A549 (cell line): ENCODE measurements around the gene ATP9B. TPM values are rescaled to one million over a fixed set of nuclear protein-coding genes. Genes with fewer than 3 reads are reported as not detected.

Experiments
- ATAC-seq, 2 experiments: fragments of 200-7000 bp in 1 of 2; fragments of >200 bp in 1 of 2; cut with Nextera tagmentation in 1 of 2; cut with Tn5 transposase in 1 of 2; 3 replicates each; pipeline versions ENCODE4 v1.8.0 to v1.9.1; 2018 to 2020; ENCODE audit warnings: mild to moderate bottlenecking in 1 of 2, moderate library complexity in 1 of 2
- CTCF ChIA-PET: fragments of 300-600 bp; sonication (Branson Sonifier 250); formaldehyde crosslinking; extraction: SDS; loops from one replicate; lab custom pipeline; 2021; ENCODE audit warnings: antibody characterized with exemption, inconsistent platforms; lab: Yijun Ruan, JAX
- POLR2A ChIA-PET: fragments of 350-600 bp; formaldehyde crosslinking; extraction: SDS; loops from one replicate; lab custom pipeline; 2021; ENCODE audit warnings: antibody characterized with exemption, inconsistent platforms; lab: Yijun Ruan, JAX
- DNase-seq, 2 experiments: peaks; one replicate each; pipeline versions ENCODE4 v3.0.0 to v3.0.0-alpha.2; 2011 to 2016; ENCODE audit warnings: low read depth in 1 of 2, low spot score in 1 of 2
- FAIRE-seq: peaks from 2 replicates; lab custom pipeline; 2011; peaks lifted over from hg19 to GRCh38; lab: Jason Lieb, UNC
- H3K27ac ChIP-seq, 2 experiments: fragments of >200 bp; sonication (Bioruptor Twin); formaldehyde crosslinking; 3 replicates each; pipeline ENCODE4 v1.5.1; 2016 to 2017
- H3K4me1 ChIP-seq: fragments of >200 bp; sonication (Bioruptor Twin); formaldehyde crosslinking; 3 replicates; pipeline ENCODE4 v1.6.1; 2016
- H3K4me2 ChIP-seq: fragments of >200 bp; sonication (Bioruptor Twin); formaldehyde crosslinking; 3 replicates; pipeline ENCODE4 v1.6.1; 2016
- H3K4me3 ChIP-seq: fragments of >200 bp; sonication (Bioruptor Twin); formaldehyde crosslinking; 3 replicates; pipeline ENCODE4 v1.5.1; 2016
- H3K9me3 ChIP-seq: fragments of >200 bp; sonication (Bioruptor Twin); formaldehyde crosslinking; 3 replicates; pipeline ENCODE4 v1.6.1; 2016
- ATOH8 ChIP-seq: fragments of 250-450 bp; sonication (Bioruptor Pico); IDR thresholded peaks from 2 replicates; pipeline ENCODE4 v1.5.0; 2020; ENCODE audit warnings: low read depth, mild to moderate bottlenecking, moderate library complexity
- CBX2 ChIP-seq: fragments of 200-600 bp; sonication (generic); IDR thresholded peaks from 2 replicates; pipeline ENCODE4 v1.6.1; 2016; ENCODE audit warnings: low read depth, mild to moderate bottlenecking, borderline replicate concordance
- CBX8 ChIP-seq: fragments of 200-600 bp; sonication (generic); IDR thresholded peaks from 2 replicates; pipeline ENCODE4 v1.6.1; 2016
- CEBPB ChIP-seq, 2 experiments: fragments of >200 bp in 1 of 2; sonication (Bioruptor Twin) in 1 of 2; formaldehyde crosslinking in 1 of 2; IDR thresholded peaks; 2 replicates each; pipeline ENCODE4 v1.6.1; 2012 to 2016
- ESRRA ChIP-seq: fragments of 150-350 bp; IDR thresholded peaks from 2 replicates; pipeline ENCODE4 v1.6.1; 2014; ENCODE audit warnings: mild to moderate bottlenecking, low read length, borderline replicate concordance
- HES2 ChIP-seq: fragments of >200 bp; sonication (Bioruptor Twin); formaldehyde crosslinking; IDR thresholded peaks from 2 replicates; pipeline ENCODE4 v1.6.1; 2016
- JUN ChIP-seq, 2 experiments: fragments of >200 bp; sonication (Bioruptor Twin); formaldehyde crosslinking; IDR thresholded peaks; 2 replicates in 1 of 2; 3 replicates in 1 of 2; pipeline ENCODE4 v1.6.1; 2016 to 2017
- NFE2L2 ChIP-seq: fragments of 150-350 bp; conservative IDR thresholded peaks from 2 replicates; pipeline ENCODE4 v1.6.1; 2014; ENCODE audit warnings: low read length
- POLR2A ChIP-seq: IDR thresholded peaks from 2 replicates; pipeline ENCODE4 v1.6.1; 2012; ENCODE audit warnings: mild to moderate bottlenecking, low read length
- POLR2AphosphoS2 ChIP-seq: conservative IDR thresholded peaks from 2 replicates; pipeline ENCODE4 v1.6.1; 2012; ENCODE audit warnings: low read length, improper control_type of control experiment, inconsistent platforms
- REST ChIP-seq: fragments of 200-600 bp; sonication (generic); IDR thresholded peaks from 2 replicates; pipeline ENCODE4 v1.6.1; 2016; ENCODE audit warnings: antibody characterized with exemption, mild to moderate bottlenecking, moderate library complexity
- RNF2 ChIP-seq: fragments of 200-600 bp; sonication (generic); IDR thresholded peaks from 2 replicates; pipeline ENCODE4 v1.6.1; 2016; ENCODE audit warnings: low read depth, mild to moderate bottlenecking, antibody characterized with exemption, moderate library complexity, borderline replicate concordance
- SMC3 ChIP-seq: fragments of >200 bp; sonication (Bioruptor Twin); formaldehyde crosslinking; IDR thresholded peaks from 3 replicates; pipeline ENCODE4 v1.6.1; 2018; ENCODE audit warnings: inconsistent platforms
- TFCP2L1 ChIP-seq: fragments of 250-450 bp; sonication (Bioruptor Pico); IDR thresholded peaks from 2 replicates; pipeline ENCODE4 v1.5.0; 2021; ENCODE audit warnings: mild to moderate bottlenecking
- ZC3H11A ChIP-seq: fragments of 450-650 bp; IDR thresholded peaks from 2 replicates; pipeline ENCODE4 v1.6.1; 2014; ENCODE audit warnings: antibody characterized with exemption, mild to moderate bottlenecking
- ZNF302 ChIP-seq: fragments of 250-450 bp; sonication (Bioruptor Pico); IDR thresholded peaks from 2 replicates; pipeline ENCODE4 v1.9.0; 2021; ENCODE audit warnings: inconsistent platforms, mild to moderate bottlenecking, moderate library complexity
- ZSCAN20 ChIP-seq: fragments of 250-450 bp; sonication (Bioruptor Pico); IDR thresholded peaks from 2 replicates; pipeline ENCODE4 v1.8.0; 2022; ENCODE audit warnings: mild to moderate bottlenecking, moderate library complexity
- WGBS: methylation state at CpG from one replicate; pipeline ENCODE4 v1.1.6; 2017; ENCODE audit errors: missing lambda C conversion rate; 5-methylcytosine and 5-hydroxymethylcytosine counted together
- polyA plus RNA-seq, 4 experiments: library from polyadenylated mRNA; depleted of rRNA in 3 of 4; stranded (reverse); fragments of >200 nt; fragmentation: RNase III in 1 of 4; extraction: RNeasy Plus Mini Kit Qiagen cat#74134 plus additional on column Dnase treatment in 1 of 4; gene quantifications; 2 replicates in 3 of 4; 3 replicates in 1 of 4; pipeline ENCODE4 v1.2.3, GENCODE V29; 2011 to 2017
- TF ChIP-seq, protein P1 (sequence below): fragments of 250-450 bp; sonication (Bioruptor Pico); IDR thresholded peaks from 2 replicates; pipeline ENCODE4 v1.5.0; 2021; ENCODE audit warnings: mild to moderate bottlenecking, moderate library complexity, borderline replicate concordance
- TF ChIP-seq, protein P2 (sequence below): IDR thresholded peaks from 2 replicates; pipeline ENCODE4 v1.6.1; 2012; ENCODE audit warnings: low read depth, borderline replicate concordance
- TF ChIP-seq, protein P3 (sequence below): fragments of >200 bp; sonication (Bioruptor Twin); formaldehyde crosslinking; IDR thresholded peaks from 3 replicates; pipeline ENCODE4 v1.6.1; 2016

The ATP9B gene
- polyA plus RNA-seq, 2 of the 4 experiments (the other 2 are of a cell fraction): 22.6 to 35.7 TPM

DNA sequence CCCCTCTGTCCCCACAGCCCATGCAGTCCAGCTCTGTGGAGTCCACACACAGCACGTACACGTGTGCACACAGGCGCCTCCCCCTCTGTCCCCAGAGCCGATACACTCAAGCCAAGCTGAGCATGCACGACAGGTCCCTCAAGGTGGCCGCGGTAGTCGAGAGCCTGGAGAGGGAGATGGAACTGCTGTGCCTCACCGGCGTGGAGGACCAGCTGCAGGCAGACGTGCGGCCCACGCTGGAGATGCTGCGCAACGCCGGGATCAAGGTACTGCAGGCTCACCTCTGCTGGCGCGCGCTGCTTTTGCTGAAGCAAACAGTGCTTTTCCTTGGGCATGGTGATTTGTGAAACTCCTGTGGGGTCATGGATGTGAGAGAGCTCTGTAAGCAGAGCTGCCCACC lies 268.0 kb downstream of the ATP9B start:
- ChIA-PET CTCF (no interaction called here), POLR2A (no interaction called here)
- ATAC-seq (no peak; a peak in 1 of 6 replicates), FAIRE-seq (no peak), DNase-seq (no peak)
- H3K4me3 ChIP-seq: no peak overlapping the region
- H3K27ac ChIP-seq: no peak overlapping the region
- H3K9me3 ChIP-seq: no peaks in the 10 kb centered on the region
- TF ChIP-seq, protein P1, sequence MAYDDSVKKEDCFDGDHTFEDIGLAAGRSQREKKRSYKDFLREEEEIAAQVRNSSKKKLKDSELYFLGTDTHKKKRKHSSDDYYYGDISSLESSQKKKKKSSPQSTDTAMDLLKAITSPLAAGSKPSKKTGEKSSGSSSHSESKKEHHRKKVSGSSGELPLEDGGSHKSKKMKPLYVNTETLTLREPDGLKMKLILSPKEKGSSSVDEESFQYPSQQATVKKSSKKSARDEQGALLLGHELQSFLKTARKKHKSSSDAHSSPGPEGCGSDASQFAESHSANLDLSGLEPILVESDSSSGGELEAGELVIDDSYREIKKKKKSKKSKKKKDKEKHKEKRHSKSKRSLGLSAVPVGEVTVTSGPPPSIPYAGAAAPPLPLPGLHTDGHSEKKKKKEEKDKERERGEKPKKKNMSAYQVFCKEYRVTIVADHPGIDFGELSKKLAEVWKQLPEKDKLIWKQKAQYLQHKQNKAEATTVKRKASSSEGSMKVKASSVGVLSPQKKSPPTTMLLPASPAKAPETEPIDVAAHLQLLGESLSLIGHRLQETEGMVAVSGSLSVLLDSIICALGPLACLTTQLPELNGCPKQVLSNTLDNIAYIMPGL (CRISPR knock-in tag): no peak
- no peak for TF ChIP-seq CBX2
- TF ChIP-seq, protein P2, sequence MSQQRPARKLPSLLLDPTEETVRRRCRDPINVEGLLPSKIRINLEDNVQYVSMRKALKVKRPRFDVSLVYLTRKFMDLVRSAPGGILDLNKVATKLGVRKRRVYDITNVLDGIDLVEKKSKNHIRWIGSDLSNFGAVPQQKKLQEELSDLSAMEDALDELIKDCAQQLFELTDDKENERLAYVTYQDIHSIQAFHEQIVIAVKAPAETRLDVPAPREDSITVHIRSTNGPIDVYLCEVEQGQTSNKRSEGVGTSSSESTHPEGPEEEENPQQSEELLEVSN: no peak
- no peak for TF ChIP-seq JUN (IDR thresholded peaks at IDR 0.05)
- TF ChIP-seq CEBPB (IDR thresholded peaks at IDR 0.05): no peak
- TF ChIP-seq ESRRA: no peak
- no peak for TF ChIP-seq ZNF302 (CRISPR knock-in tag)
- TF ChIP-seq POLR2AphosphoS2: no peak
- no peak for TF ChIP-seq RNF2
- TF ChIP-seq, protein P3, sequence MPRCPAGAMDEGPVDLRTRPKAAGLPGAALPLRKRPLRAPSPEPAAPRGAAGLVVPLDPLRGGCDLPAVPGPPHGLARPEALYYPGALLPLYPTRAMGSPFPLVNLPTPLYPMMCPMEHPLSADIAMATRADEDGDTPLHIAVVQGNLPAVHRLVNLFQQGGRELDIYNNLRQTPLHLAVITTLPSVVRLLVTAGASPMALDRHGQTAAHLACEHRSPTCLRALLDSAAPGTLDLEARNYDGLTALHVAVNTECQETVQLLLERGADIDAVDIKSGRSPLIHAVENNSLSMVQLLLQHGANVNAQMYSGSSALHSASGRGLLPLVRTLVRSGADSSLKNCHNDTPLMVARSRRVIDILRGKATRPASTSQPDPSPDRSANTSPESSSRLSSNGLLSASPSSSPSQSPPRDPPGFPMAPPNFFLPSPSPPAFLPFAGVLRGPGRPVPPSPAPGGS: no peak
- TF ChIP-seq POLR2A: no peak
- TF ChIP-seq HES2: no peak
- no peak for TF ChIP-seq CBX8
- no peak for TF ChIP-seq ZSCAN20
- TF ChIP-seq ZC3H11A: no peak
- TF ChIP-seq SMC3: no peak
- TF ChIP-seq TFCP2L1 (CRISPR knock-in tag): no peak
- TF ChIP-seq REST: no peak
- no peak for TF ChIP-seq NFE2L2
- no peak for TF ChIP-seq ATOH8 (CRISPR knock-in tag)
- no peaks in the 10 kb centered on the region for H3K4me1 ChIP-seq
- no peak overlapping the region for H3K4me2 ChIP-seq
- WGBS: 87% methylated on average over 6 of the region's 19 CpGs
